HG02571 (cell line): ENCODE measurements around the gene EDEM1.

ENCODE experiments used
- ATAC-seq: cut with Tn5 transposase; IDR thresholded peaks from one replicate; pipeline ENCODE4 v1.9.1; 2021; ENCODE audit warnings: mild to moderate bottlenecking, moderate library complexity; ENCODE audit not compliant: unreplicated experiment

The EDEM1 gene

GRCh38 chr3:5197470-5198312 is 10.2 kb downstream of the EDEM1 start:
- peak; percentile 58 for ATAC-seq

- no peak for ATAC-seq
Observed at GRCh38 chr3:5198313-5198677, 10.8 kb downstream of the EDEM1 start.

DNA sequence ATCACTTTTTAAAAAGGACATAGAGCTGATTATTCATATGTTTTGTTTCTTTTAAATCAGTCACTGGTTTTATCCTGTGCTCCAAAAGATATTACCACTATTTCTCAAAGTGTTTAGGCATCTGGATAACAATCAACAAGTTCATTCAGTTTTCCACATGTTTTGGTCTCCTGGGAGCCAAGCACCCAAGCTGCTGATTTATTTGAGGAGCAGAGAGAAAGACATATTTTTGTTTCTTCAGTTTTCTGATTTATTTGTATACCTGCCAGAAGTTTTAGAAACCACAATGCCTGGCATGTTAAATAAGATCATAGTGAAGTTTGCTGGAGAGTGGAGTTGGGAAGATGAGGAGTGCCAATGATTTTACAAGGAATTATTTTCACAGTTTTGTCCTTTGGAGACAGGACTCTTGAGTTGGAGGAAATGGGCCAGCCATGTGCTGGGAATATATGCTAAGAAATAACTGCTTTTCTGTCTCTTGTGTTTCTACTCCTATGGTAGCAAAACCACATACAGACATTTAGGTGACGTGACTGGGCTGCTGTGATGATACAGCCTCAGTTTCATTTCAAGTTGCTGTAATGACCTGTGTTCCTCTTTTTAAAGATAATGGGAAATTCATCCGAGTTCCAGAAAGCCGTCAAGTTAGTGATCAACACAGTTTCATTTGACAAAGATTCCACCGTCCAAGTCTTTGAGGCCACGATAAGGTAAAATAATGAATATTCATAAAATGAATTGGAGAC is 11.7 kb downstream of the EDEM1 start:
- peak; percentile 36 for ATAC-seq

GRCh38 chr3:5201536-5201935 is 14.0 kb downstream of the EDEM1 start:
- no peak for ATAC-seq

- ATAC-seq: no peak
Observed at GRCh38 chr3:5202222-5202621, 14.7 kb downstream of the EDEM1 start.

DNA sequence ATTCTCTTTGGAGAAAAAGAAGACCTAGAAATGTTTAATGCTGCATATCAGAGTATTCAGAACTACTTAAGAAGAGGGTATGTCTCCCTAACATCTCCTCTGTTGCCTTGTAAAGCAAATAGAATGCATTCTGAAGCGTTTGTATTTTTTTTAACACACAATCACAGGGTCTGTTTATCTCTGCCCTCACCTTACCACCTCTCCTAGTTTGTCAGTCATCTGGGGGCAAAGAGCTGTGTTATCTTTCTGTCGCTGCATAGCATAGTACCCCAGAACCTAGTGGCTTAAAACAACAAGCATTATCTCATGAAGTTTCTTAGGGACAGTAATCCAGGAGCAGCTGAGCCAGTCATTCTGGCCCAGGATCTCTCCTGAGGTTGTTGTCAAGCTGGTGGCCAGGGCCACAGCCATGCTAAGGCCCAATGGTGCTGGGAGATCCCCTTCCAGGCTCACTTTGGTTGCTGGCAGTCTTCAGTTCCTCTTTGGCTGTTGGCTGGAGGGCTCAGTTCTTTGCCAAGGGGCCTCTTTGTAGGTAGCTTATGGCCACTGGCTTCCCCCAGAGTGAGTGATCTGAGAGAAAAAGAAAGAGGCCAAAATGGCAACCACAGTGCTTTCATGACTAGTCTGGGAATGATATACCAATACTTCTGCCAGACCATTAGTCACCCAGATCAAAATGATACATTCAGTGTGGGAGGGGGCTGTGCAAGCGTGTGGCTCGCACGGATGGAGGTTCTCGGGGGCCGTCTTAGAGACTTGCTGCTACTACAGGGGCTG is 17.8 kb downstream of the EDEM1 start:
- peak; percentile 93 for ATAC-seq

- no peak for ATAC-seq
Observed at GRCh38 chr3:5210926-5211325, 23.4 kb downstream of the EDEM1 start.

GRCh38 chr3:5212628-5213573 is 25.4 kb downstream of the EDEM1 start:
- no peak for ATAC-seq

- no peak for ATAC-seq
Observed at GRCh38 chr3:5213574-5213966, 26.1 kb downstream of the EDEM1 start.

GRCh38 chr3:5214352-5214751 is 26.8 kb downstream of the EDEM1 start:
- ATAC-seq: no peak

DNA sequence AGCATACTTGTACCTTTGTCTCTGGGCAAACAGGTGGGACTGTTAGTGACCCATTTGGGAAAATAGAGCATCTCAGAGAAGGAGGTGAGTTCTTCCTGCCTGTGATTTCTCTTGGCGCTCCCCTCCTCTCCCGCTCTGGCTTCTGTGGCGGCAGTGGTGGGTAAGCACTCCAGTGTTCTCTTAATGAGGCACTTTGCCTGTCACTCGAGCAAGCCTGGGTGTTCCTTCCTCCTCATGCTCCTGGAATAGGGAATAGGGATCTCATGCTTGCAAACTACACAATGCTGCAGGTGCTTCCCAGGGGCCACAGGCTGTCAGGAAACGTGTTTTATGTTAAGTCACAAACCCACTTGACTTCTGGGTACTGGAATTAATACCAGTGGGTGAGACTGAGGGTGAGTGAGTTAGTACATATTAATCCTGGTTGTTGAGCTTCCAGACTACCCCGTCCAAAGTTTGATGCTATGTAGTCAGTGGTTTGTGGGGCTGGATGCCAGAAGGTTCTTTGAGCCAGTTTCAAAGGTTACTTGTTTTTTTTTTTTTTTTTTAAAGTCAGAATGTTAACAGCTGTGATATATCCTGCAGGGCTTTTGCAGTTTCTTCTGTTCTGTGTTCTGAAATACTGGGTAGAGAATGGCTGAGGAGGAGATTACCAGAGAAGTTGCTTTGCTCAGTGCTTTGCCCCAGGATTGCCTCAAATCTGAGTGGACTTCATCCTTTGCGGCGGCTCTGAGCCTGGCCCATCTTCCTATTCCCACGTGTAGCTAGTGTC is 30.5 kb downstream of the EDEM1 start:
- no peak for ATAC-seq

DNA sequence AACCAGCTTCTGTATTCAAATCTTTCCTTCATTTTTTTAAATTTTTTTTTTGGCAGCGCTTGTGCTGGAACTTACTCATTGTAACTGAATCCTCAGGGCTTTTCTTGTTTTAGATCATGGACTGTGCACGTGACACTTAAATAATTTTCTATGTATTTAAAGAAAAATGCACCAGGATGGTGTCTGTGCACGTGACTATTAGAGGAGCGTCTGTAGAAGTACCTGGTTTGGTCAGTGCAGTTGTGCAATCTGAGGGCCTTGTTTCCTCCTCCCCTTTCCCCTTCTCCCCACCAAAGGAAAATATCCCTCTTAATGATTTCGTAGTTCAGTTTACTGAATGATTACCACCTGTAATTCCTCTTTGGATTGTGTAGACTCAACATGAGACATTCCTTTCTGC is 31.3 kb downstream of the EDEM1 start:
- ATAC-seq: no peak

GRCh38 chr3:5219216-5219615 is 31.7 kb downstream of the EDEM1 start:
- ATAC-seq: no peak

DNA sequence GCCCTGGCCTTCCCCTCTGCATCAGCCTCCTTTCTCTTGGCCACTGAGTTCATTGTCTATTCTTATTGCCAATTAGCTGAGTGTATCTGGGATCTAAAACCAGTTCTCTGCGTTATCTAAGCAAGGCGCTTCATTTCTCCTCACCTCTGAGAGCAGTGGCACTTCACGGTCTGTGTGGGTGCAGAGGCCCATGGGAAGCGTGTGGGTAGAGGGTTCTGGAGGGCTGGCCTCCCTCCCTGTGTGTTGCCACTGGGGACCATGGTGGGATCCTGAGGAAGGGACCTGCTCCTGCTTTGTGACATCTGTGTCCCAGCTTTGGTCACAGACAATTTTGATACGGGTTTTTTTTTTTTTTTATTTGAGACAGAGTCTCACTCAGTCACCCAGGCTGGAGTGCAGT is 32.7 kb downstream of the EDEM1 start:
- ATAC-seq: no peak

DNA sequence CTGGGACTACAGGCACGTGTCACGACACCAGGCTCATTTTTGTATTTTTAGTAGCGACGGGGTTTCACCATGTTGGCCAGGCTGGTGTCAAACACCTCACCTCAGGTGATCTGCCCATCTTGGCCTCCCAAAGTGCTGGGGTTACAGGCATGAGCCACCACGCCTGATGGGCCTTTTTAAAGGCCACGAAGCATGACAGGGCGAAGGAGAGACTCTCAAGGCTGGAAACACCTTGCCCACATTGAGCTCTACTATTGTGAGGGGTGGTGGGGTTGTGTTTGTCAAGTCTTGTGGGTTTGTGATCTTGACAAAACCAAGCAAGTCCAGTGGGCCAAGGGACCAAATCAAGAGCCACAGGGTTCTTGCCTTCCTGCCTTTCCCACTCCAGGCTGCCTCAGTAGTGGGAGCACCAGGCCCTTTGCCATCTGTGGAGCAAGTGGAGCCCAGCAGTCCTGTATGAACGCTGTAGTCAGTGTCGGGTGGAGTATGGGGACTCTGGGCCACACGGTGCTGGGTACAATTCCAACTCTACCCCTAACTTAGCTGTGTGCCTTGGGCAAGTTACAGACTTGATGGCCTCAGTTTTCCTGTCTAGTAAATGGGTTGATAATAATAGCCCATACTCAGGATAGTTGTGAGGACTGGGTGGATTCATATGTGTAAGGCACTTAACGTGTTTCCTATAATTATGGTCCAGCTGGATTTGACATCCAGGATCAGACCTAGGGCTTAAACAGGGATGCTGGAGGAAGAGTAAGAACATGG is 33.3 kb downstream of the EDEM1 start:
- ATAC-seq: no peak

GRCh38 chr3:5221701-5222100 is 34.2 kb downstream of the EDEM1 start:
- ATAC-seq: no peak

DNA sequence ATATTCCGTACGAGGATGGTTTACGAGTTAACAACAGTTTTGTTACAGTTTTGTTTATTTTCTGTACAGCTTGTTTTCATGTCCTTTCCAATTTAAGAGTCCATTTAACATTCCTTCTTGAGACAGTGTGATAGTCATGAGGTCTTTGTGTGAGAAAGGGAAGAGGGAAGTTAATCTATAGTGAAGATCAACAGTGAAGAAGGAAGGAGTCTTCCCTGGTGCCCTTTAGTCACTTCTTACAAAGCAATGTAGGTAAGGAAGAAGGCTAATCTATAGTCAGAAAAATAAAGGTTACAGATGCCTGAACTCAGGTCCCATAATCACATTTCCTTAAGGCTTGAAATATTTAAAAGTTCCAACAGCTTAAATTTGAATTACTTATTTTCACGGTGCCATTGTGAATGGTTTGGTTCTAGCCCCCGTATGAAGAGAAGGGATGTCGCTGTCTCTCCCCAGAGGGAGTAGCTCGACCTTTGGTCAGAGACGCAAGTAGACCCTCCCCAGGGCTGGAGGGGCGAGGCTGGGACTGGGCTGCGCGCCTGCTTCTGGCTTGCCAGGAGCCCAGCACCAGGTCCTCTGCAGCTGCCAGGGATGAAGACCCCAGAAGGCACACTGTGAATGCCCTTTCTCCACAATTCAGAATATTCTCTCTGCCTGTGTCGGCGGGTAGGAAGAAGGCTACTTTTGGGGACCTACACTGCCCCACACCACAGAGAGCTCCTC is 34.9 kb downstream of the EDEM1 start:
- no peak for ATAC-seq

DNA sequence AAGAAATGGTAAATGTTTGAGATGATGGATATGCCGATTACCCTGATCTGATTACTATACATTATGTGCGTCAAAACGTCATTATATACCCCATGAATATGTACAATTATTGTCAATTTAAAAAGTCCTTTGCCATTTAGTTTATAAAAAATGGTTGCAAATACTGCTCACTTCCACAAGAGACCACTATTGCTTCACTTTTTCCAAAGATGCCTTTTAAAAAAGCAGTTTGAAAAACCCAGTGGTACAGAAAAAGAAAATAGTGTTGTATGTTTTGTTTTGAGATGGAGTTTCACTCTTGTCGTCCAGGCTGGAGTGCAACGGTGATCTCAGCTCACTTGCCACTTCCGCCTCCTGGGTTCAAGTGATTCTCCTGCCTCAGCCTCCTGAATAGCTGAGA is 39.3 kb downstream of the EDEM1 start:
- ATAC-seq: no peak
